ENCODE results near the gene YIPF4.
"Not testable (repeated sequence)": the region's sequence is repeated elsewhere in the genome, so short reads cannot be mapped to it uniquely, and the experiment has no call there.

The YIPF4 gene

DNA sequence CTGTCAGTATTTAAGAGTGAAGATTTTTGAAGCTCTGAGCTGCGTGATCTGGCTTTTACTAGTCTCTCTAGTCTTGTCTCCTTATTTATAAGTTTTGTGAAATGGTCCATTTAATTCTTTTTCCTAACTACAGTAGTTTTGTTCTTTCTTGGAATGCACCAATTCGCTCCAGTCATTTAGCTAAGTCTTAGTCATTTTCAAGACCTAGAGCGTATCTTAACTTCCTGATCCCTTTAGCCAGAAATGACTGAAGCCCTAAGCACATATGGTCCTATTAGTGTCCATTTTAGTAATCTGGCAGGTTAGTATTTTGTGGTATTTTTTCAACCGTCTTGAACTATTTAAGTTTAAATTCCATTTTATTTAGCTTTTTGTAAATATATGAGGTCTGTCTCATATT lies 82.7 kb downstream of the YIPF4 start:
- Histone ChIP-seq H3K79me1 (ENCODE audit: low read length) (peaks cover 4% of the 10 kb centered on the region), H3K27me3 (ENCODE audit: insufficient read depth, low read length, poor library complexity) (no peaks in the 10 kb centered on the region), H3K4ac (ENCODE audit: low read depth, low read length) (no peak overlapping the region), H3K27ac (ENCODE audit: low read depth, low read length) (no peak overlapping the region), H3K4me1 (ENCODE audit: control insufficient read depth, low read depth, low read length) (peaks cover 3% of the 10 kb centered on the region), H4K5ac (ENCODE audit: low read length) (no peak overlapping the region), H3K23ac (ENCODE audit: low read length) (no peak overlapping the region), H3K56ac (ENCODE audit: low read length) (no peak overlapping the region), H3K4me2 (ENCODE audit: low read length) (no peak overlapping the region), H3K36me3 (ENCODE audit: control insufficient read depth, insufficient read depth, low read length) (no peaks in the 10 kb centered on the region), H3K4me3 (ENCODE audit: low read length) (no peak overlapping the region), H2BK120ac (ENCODE audit: low read depth, low read length) (no peak overlapping the region), H4K8ac (ENCODE audit: low read depth, low read length) (no peak overlapping the region), H3K18ac (ENCODE audit: low read length) (no peak overlapping the region), H3K79me2 (ENCODE audit: control insufficient read depth, insufficient read depth, low read length) (peaks cover 73% of the 10 kb centered on the region), H2BK15ac (replicated peaks; ENCODE audit: low read depth) (no peak overlapping the region), H2BK5ac (ENCODE audit: low read length) (no peak overlapping the region), H3K9ac (ENCODE audit: low read length) (no peak overlapping the region), H2AK5ac (ENCODE audit: low read length) (no peak overlapping the region)
- no peak for DNase-seq
- no CpG with 5 or more reads among the region's 4 CpGs for WGBS (ENCODE audit: extremely low coverage, insufficient coverage, low lambda C conversion rate)

DNA sequence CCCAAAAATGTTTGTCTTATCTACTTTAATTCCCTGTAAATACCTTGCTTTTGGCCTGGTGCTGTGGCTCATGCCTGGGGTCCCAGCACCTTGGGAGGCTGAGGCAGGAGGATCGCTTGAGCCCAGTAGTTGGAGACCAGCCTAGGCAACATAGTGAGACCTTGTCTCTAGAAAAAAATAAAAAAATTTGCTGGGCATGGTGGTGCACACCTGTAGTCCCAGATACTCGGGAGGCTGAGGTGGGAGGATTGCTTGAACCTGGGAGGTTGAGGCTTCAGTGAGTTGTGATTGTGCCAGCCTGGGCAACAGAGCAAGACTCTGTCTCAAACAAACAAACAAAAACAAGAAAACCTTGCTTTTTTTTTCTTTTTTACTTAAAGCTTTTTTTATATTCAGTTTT lies 85.3 kb downstream of the YIPF4 start:
- H2BK5ac ChIP-seq (ENCODE audit: low read length); H3K23ac ChIP-seq (ENCODE audit: low read length); H3K4ac ChIP-seq (ENCODE audit: low read depth, low read length); DNase-seq; H2BK120ac ChIP-seq (ENCODE audit: low read depth, low read length); H3K9ac ChIP-seq (ENCODE audit: low read length); H2BK15ac ChIP-seq (replicated peaks; ENCODE audit: low read depth); H4K8ac ChIP-seq (ENCODE audit: low read depth, low read length); H3K4me1 ChIP-seq (ENCODE audit: control insufficient read depth, low read depth, low read length); H3K56ac ChIP-seq (ENCODE audit: low read length); H2AK5ac ChIP-seq (ENCODE audit: low read length); H3K27me3 ChIP-seq (ENCODE audit: insufficient read depth, low read length, poor library complexity); H3K18ac ChIP-seq (ENCODE audit: low read length); H4K5ac ChIP-seq (ENCODE audit: low read length); H3K4me2 ChIP-seq (ENCODE audit: low read length); H3K36me3 ChIP-seq (ENCODE audit: control insufficient read depth, insufficient read depth, low read length); H3K27ac ChIP-seq (ENCODE audit: low read depth, low read length); H3K79me1 ChIP-seq (ENCODE audit: low read length); H3K4me3 ChIP-seq (ENCODE audit: low read length): not testable (repeated sequence)
- no CpG with 5 or more reads among the region's 2 CpGs for WGBS (ENCODE audit: extremely low coverage, insufficient coverage, low lambda C conversion rate)
- H3K79me2 ChIP-seq (ENCODE audit: control insufficient read depth, insufficient read depth, low read length), result peaks cover 89% of the 10 kb centered on the region

DNA sequence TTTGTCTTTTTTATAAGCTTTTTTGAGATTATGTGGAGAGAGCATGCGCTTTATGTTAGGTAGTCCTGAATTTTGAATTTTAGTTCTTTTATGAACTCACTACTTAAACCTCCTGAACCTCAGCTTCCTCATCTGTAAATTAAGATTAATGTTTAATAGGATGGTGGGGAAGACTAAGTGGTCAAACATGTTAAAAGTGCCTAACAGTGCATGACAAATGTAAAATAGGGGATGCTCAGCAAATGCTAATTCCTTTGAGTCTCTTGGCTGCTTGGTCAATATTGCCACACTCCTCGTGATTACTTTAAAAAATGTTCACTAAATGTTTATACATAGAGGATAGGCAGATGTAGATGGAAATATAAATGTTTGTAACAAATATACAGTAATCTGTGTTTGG lies 85.9 kb downstream of the YIPF4 start:
- no peak overlapping the region for H3K9ac ChIP-seq (ENCODE audit: low read length)
- H3K36me3 ChIP-seq (ENCODE audit: control insufficient read depth, insufficient read depth, low read length), result no peaks in the 10 kb centered on the region
- no peak overlapping the region for H3K4me2 ChIP-seq (ENCODE audit: low read length)
- H3K56ac ChIP-seq (ENCODE audit: low read length), result no peak overlapping the region
- H3K79me2 ChIP-seq (ENCODE audit: control insufficient read depth, insufficient read depth, low read length), result peaks cover 88% of the 10 kb centered on the region
- no peak overlapping the region for H4K8ac ChIP-seq (ENCODE audit: low read depth, low read length)
- no peak for DNase-seq
- H2AK5ac ChIP-seq (ENCODE audit: low read length), result no peak overlapping the region
- H2BK15ac ChIP-seq (replicated peaks; ENCODE audit: low read depth), result no peak overlapping the region
- no peak overlapping the region for H2BK5ac ChIP-seq (ENCODE audit: low read length)
- H3K4me1 ChIP-seq (ENCODE audit: control insufficient read depth, low read depth, low read length), result no peaks in the 10 kb centered on the region
- no peak overlapping the region for H3K18ac ChIP-seq (ENCODE audit: low read length)
- no peak overlapping the region for H2BK120ac ChIP-seq (ENCODE audit: low read depth, low read length)
- H3K4me3 ChIP-seq (ENCODE audit: low read length), result no peak overlapping the region
- no peaks in the 10 kb centered on the region for H3K27me3 ChIP-seq (ENCODE audit: insufficient read depth, low read length, poor library complexity)
- H4K5ac ChIP-seq (ENCODE audit: low read length), result no peak overlapping the region
- no peaks in the 10 kb centered on the region for H3K79me1 ChIP-seq (ENCODE audit: low read length)
- H3K23ac ChIP-seq (ENCODE audit: low read length), result no peak overlapping the region
- no peak overlapping the region for H3K4ac ChIP-seq (ENCODE audit: low read depth, low read length)
- no CpG with 5 or more reads among the region's 2 CpGs for WGBS (ENCODE audit: extremely low coverage, insufficient coverage, low lambda C conversion rate)
- no peak overlapping the region for H3K27ac ChIP-seq (ENCODE audit: low read depth, low read length)

DNA sequence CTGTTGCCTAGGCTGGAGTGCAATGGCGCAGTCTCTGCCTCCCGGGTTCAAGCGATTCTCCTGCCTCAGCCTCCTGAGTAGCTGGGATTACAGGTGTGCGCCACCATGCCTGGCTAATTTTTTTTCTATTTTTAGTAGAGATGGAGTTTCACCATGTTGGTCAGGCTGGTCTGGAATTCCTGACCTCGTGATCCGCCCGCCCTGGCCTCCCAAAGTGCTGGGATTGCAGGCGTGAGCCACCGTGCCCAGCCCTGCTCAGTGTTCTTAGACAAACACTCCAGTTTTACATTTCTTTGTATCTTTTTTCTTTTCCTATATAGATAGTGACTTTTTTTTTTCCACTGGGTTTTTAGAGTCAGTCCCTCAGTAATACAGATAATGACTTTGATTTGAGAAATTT lies 86.6 kb downstream of the YIPF4 start:
- H3K79me2 ChIP-seq (ENCODE audit: control insufficient read depth, insufficient read depth, low read length), result peaks cover 89% of the 10 kb centered on the region
- H4K8ac ChIP-seq (ENCODE audit: low read depth, low read length); H3K27ac ChIP-seq (ENCODE audit: low read depth, low read length); H2BK120ac ChIP-seq (ENCODE audit: low read depth, low read length); H2BK5ac ChIP-seq (ENCODE audit: low read length); H2BK15ac ChIP-seq (replicated peaks; ENCODE audit: low read depth); H3K56ac ChIP-seq (ENCODE audit: low read length); H3K4me2 ChIP-seq (ENCODE audit: low read length); H2AK5ac ChIP-seq (ENCODE audit: low read length); H3K27me3 ChIP-seq (ENCODE audit: insufficient read depth, low read length, poor library complexity); H3K18ac ChIP-seq (ENCODE audit: low read length); H3K36me3 ChIP-seq (ENCODE audit: control insufficient read depth, insufficient read depth, low read length); H3K23ac ChIP-seq (ENCODE audit: low read length); H3K4me1 ChIP-seq (ENCODE audit: control insufficient read depth, low read depth, low read length); H4K5ac ChIP-seq (ENCODE audit: low read length); H3K4ac ChIP-seq (ENCODE audit: low read depth, low read length); H3K9ac ChIP-seq (ENCODE audit: low read length); H3K4me3 ChIP-seq (ENCODE audit: low read length); DNase-seq; H3K79me1 ChIP-seq (ENCODE audit: low read length): not testable (repeated sequence)
- no CpG with 5 or more reads among the region's 9 CpGs for WGBS (ENCODE audit: extremely low coverage, insufficient coverage, low lambda C conversion rate)

DNA sequence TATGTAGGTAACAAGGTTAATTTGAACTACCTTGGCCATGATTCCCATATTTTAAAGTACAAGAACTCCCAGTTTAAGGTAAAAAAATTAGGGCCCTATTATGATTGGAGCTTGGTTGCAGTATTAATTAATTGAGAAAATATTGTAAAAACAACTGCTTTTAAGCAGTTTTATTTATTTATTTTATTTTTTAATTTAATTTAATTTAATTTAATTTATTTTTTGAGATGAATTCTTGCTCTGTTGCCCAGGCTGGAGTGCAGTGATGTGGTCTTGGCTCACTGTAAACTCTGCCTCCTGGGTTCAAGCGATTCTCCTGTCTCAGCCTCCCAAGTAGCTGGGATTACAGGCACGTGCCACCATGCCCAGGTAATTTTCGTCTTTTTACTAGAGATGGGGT lies 88.0 kb downstream of the YIPF4 start:
- H2BK120ac ChIP-seq (ENCODE audit: low read depth, low read length); H2BK15ac ChIP-seq (replicated peaks; ENCODE audit: low read depth); H3K79me1 ChIP-seq (ENCODE audit: low read length); H3K4me3 ChIP-seq (ENCODE audit: low read length); DNase-seq; H3K4me1 ChIP-seq (ENCODE audit: control insufficient read depth, low read depth, low read length); H3K23ac ChIP-seq (ENCODE audit: low read length); H3K27ac ChIP-seq (ENCODE audit: low read depth, low read length); H3K36me3 ChIP-seq (ENCODE audit: control insufficient read depth, insufficient read depth, low read length); H3K9ac ChIP-seq (ENCODE audit: low read length); H3K27me3 ChIP-seq (ENCODE audit: insufficient read depth, low read length, poor library complexity); H2AK5ac ChIP-seq (ENCODE audit: low read length); H3K4ac ChIP-seq (ENCODE audit: low read depth, low read length); H3K4me2 ChIP-seq (ENCODE audit: low read length); H4K8ac ChIP-seq (ENCODE audit: low read depth, low read length); H3K18ac ChIP-seq (ENCODE audit: low read length); H2BK5ac ChIP-seq (ENCODE audit: low read length); H4K5ac ChIP-seq (ENCODE audit: low read length); H3K56ac ChIP-seq (ENCODE audit: low read length): not testable (repeated sequence)
- peaks cover 86% of the 10 kb centered on the region for H3K79me2 ChIP-seq (ENCODE audit: control insufficient read depth, insufficient read depth, low read length)
- WGBS (ENCODE audit: extremely low coverage, insufficient coverage, low lambda C conversion rate), result no CpG with 5 or more reads among the region's 3 CpGs
